ENCODE data around the gene ZNF76. TPM values are rescaled to one million over a fixed set of nuclear protein-coding genes. Genes with fewer than 3 reads are reported as not detected.

ZNF76 gene
- total and polyA plus RNA-seq, 2 of the 8 experiments (the other 6 are each of a cell fraction or from before 2014, with no cell fraction given) = 17.9 to 23.9 TPM

DNA sequence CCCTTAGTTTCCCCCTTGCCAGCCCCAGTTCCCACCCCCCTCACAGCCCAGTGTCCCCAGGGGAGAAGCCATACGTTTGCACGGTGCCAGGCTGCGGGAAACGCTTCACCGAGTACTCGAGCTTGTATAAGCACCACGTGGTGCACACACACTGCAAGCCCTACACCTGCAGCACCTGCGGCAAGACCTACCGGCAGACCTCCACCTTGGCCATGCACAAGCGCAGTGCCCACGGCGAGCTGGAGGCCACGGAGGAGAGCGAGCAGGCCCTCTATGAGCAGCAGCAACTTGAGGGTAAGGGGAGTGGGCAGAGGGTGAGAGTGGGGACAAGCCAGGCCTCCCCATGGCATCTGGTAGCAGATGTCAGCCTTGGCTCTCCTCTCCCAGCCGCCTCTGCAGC is 33.0 kb downstream of the ZNF76 start:
- H3K56ac ChIP-seq (replicated peaks; ENCODE audit: insufficient read length, low read depth, low read length) = no peak overlapping the region
- no peak overlapping the region for H3K27ac ChIP-seq (ENCODE audit: low read depth, low read length)
- no peaks in the 10 kb centered on the region for H3K9me3 ChIP-seq (ENCODE audit: insufficient read depth in 2 of 2, low read depth in 1 of 2, low read length in 1 of 2)
- no peaks in the 10 kb centered on the region for H3K79me1 ChIP-seq (ENCODE audit: low read depth, low read length)
- H2BK120ac ChIP-seq (replicated peaks; ENCODE audit: low read depth, low read length) = no peak overlapping the region
- no peak overlapping the region for H4K91ac ChIP-seq (replicated peaks; ENCODE audit: insufficient read length, low read length)
- 0 out of 7 replicates have a peak, but pooled peaks cover 0 to 2% (median 0%) of the 10 kb centered on the region in 4 experiments for H3K4me1 ChIP-seq (replicated peaks in 1 of 4; ENCODE audit: control insufficient read depth in 3 of 4, insufficient read depth in 4 of 4, low read length in 3 of 4)
- CTCF ChIA-PET (ENCODE audit: partially characterized antibody) = interaction anchor here (0.7 to 20.6 kb wide), 11 partner anchors 7 to 260 kb away, joined by 3 to 358 read pairs (median 11); partner anchors contain the start of genes FANCE and RPL10A
- H4K5ac ChIP-seq (ENCODE audit: insufficient read length, low read depth, low read length) = no peak overlapping the region
- H3K4me3 ChIP-seq (ENCODE audit: extremely low read depth in 1 of 4, insufficient read depth in 2 of 4, low read depth in 3 of 4, low read length in 4 of 4) = no peak overlapping the region
- POLR2A ChIA-PET (ENCODE audit: partially characterized antibody) = interaction anchor here (0.6 to 1.9 kb wide), 5 partner anchors 10 to 205 kb away, joined by 3 to 7 read pairs (median 3); partner anchors contain the start of genes RPL10A and TEAD3
- H3K79me2 ChIP-seq (ENCODE audit: control insufficient read depth in 1 of 2, insufficient read depth in 2 of 2, low read length in 2 of 2) = no peaks in the 10 kb centered on the region
- no peak overlapping the region for H4K8ac ChIP-seq (ENCODE audit: extremely low read depth, insufficient read depth, low read length)
- H2BK20ac ChIP-seq (ENCODE audit: low read length) = no peak overlapping the region
- no peak overlapping the region for H2AK5ac ChIP-seq (ENCODE audit: low read depth, low read length)
- H3K27me3 ChIP-seq (replicated peaks in 1 of 4; ENCODE audit: control insufficient read depth in 3 of 4, extremely low read depth in 1 of 4, insufficient read depth in 3 of 4, low read length in 3 of 4) = no peaks in the 10 kb centered on the region
- peaks cover 0 to 4% of the 10 kb centered on the region in 2 experiments for H4K20me1 ChIP-seq (replicated peaks in 1 of 2; ENCODE audit: control insufficient read depth in 1 of 2, insufficient read depth in 2 of 2, low read length in 2 of 2)
- DNase-seq (ENCODE audit: low read depth in 1 of 2, low spot score in 2 of 2) (no peak), FAIRE-seq (no peak)
- no peak overlapping the region for H3K9ac ChIP-seq (replicated peaks in 1 of 4; ENCODE audit: extremely low read depth in 1 of 4, low read depth in 3 of 4, low read length in 3 of 4)
- 69% methylated on average over 8 of the region's 15 CpGs; no CpG with 5 or more reads in 1 of the 2 experiments for WGBS, 2 experiments (ENCODE audit: extremely low coverage in 1 of 2, insufficient coverage in 1 of 2, insufficient read length in 1 of 2, insufficient replicate concordance in 2 of 2, low coverage in 1 of 2, low lambda C conversion rate in 2 of 2, missing lambda C conversion rate in 1 of 2)
- no peak overlapping the region for H3K4ac ChIP-seq (replicated peaks; ENCODE audit: insufficient read length, low read depth, low read length)
- H3K36me3 ChIP-seq (ENCODE audit: control insufficient read depth in 2 of 4, insufficient read depth in 4 of 4, low read length in 3 of 4) = peaks cover 6 to 10% (median 7%) of the 10 kb centered on the region in 4 experiments; a peak in 5 of 8 replicates
- no peak overlapping the region for H2BK15ac ChIP-seq (ENCODE audit: low read length)
- H3K23ac ChIP-seq (ENCODE audit: insufficient read length) = no peak overlapping the region
- no peak overlapping the region for H3K18ac ChIP-seq (ENCODE audit: extremely low read depth, low read length)
- H2BK5ac ChIP-seq (ENCODE audit: low read depth, low read length) = no peak overlapping the region
- H2BK12ac ChIP-seq (ENCODE audit: low read depth, low read length) = no peak overlapping the region
- no peak overlapping the region for H3K4me2 ChIP-seq (ENCODE audit: insufficient read depth in 1 of 2, low read depth in 2 of 2, low read length in 2 of 2)
- no peaks in the 10 kb centered on the region for H3K23me2 ChIP-seq (ENCODE audit: low read depth, low read length)
- H2AFZ ChIP-seq (ENCODE audit: low read length) = no peak overlapping the region
- H3K14ac ChIP-seq (ENCODE audit: insufficient read length) = no peak overlapping the region
- TF ChIP-seq NRF1 (IDR thresholded peaks at IDR 0.05; ENCODE audit: low read depth, low read length) (no peak), CREB1 (IDR thresholded peaks at IDR 0.05) (no peak), BACH1 (IDR thresholded peaks at IDR 0.05; ENCODE audit: low read length) (no peak), CBX5 (IDR thresholded peaks at IDR 0.05; ENCODE audit: low read depth, low read length) (no peak), GTF2F1 (IDR thresholded peaks at IDR 0.05; ENCODE audit: borderline replicate concordance, low read depth, low read length) (no peak), TCF12 (IDR thresholded peaks at IDR 0.05; ENCODE audit: low read depth, low read length) (no peak), SIX5 (IDR thresholded peaks at IDR 0.05; ENCODE audit: low read depth, low read length) (no peak), SIRT6 (IDR thresholded peaks at IDR 0.05; ENCODE audit: low read length) (no peak), ASH2L (IDR thresholded peaks at IDR 0.05; ENCODE audit: low read length) (no peak), KDM1A (IDR thresholded peaks at IDR 0.05; ENCODE audit: borderline replicate concordance, low read length) (no peak), TAF7 (optimal IDR thresholded peaks at IDR 0.05; ENCODE audit: borderline replicate concordance, low read depth, low read length) (no peak), SIN3A (conservative IDR thresholded peaks at IDR 0.05 in 1 of 2, IDR thresholded peaks at IDR 0.05 in 1 of 2; ENCODE audit: low read depth in 1 of 2, low read length in 2 of 2) (no peak), CTBP2 (IDR thresholded peaks at IDR 0.05; ENCODE audit: borderline replicate concordance, insufficient read depth, insufficient read length, low read length) (no peak), TEAD4 (IDR thresholded peaks at IDR 0.05; ENCODE audit: low read depth, low read length) (no peak), ZNF274 (IDR thresholded peaks at IDR 0.05; ENCODE audit: borderline replicate concordance, extremely low read depth, low read length) (no peak), SP4 (IDR thresholded peaks at IDR 0.05; ENCODE audit: low read length) (no peak)
